ENCODE results near the gene CHMP4A. TPM values are rescaled to one million over a fixed set of nuclear protein-coding genes. Genes with fewer than 3 reads are reported as not detected.

CHMP4A gene
- total RNA-seq (2022; extraction: Qiagen RNA extraction): 75.9 to 98.1 TPM (median 81.6 TPM) in 5 replicates

GRCh38 chr14:24212924-24213865, at the start of gene CHMP4A:
Gene CHMP4A (minus strand): TSS chr14:24213488. CDS start chr14:24213439, 49 bp downstream.

GRCh38 chr14:24232645-24233537, 19.6 kb upstream of the CHMP4A start, which contains the start of gene GMPR2:
Gene GMPR2 (plus strand): TSS chr14:24232929. CDS start chr14:24233254, 325 bp downstream.

GRCh38 chr14:24232121-24232644, 18.9 kb upstream of the CHMP4A start, which contains the start of gene NEDD8:
Gene NEDD8 (minus strand): TSS chr14:24232367. CDS start chr14:24232267, 100 bp downstream.

GRCh38 chr14:24215495-24216344, 2.4 kb upstream of the CHMP4A start, which contains the start of gene MDP1:
Gene MDP1 (minus strand): TSS chr14:24216066. CDS start chr14:24215955, 111 bp downstream.

GRCh38 chr14:24195186-24196070, 17.9 kb downstream of the CHMP4A start, which contains the start of gene TM9SF1:
Gene TM9SF1 (minus strand): TSS chr14:24195441. CDS start chr14:24195019, 422 bp downstream.

GRCh38 chr14:24188251-24189058, 24.8 kb downstream of the CHMP4A start, which contains the start of gene IPO4:
Gene IPO4 (minus strand): TSS chr14:24188816. CDS start chr14:24188787, 29 bp downstream.

GRCh38 chr14:24171422-24172260, 41.6 kb downstream of the CHMP4A start, which contains the start of gene REC8:
Gene REC8 (plus strand): TSS chr14:24172080. CDS start chr14:24172553, 473 bp downstream.

GRCh38 chr14:24160850-24161804, 52.2 kb downstream of the CHMP4A start, which contains the start of gene IRF9:
Gene IRF9 (plus strand): TSS chr14:24161265. CDS start chr14:24162145, 880 bp downstream.

Other genes with a start within 250 kb of the CHMP4A start
- gene DHRS4L2, start 224.6 kb downstream of the CHMP4A start, total RNA-seq (2022; extraction: Qiagen RNA extraction): 25.5 to 34.0 TPM (median 29.6 TPM) in 5 replicates
- 0.35 to 0.74 TPM (median 0.53 TPM) in 5 replicates for gene CARMIL3, start 161.5 kb downstream of the CHMP4A start, total RNA-seq (2022; extraction: Qiagen RNA extraction)
- not detected in 5 replicates for gene CPNE6, start 141.9 kb downstream of the CHMP4A start, total RNA-seq (2022; extraction: Qiagen RNA extraction)
- gene PCK2, start 119.2 kb downstream of the CHMP4A start, total RNA-seq (2022; extraction: Qiagen RNA extraction): 15.0 to 21.2 TPM (median 19.3 TPM) in 5 replicates
- 20.8 to 22.4 TPM (median 21.9 TPM) in 5 replicates for gene DCAF11, start 98.7 kb downstream of the CHMP4A start, total RNA-seq (2022; extraction: Qiagen RNA extraction)
- 0.56 to 1.1 TPM (median 0.84 TPM) in 5 replicates for gene NRL, start 98.5 kb downstream of the CHMP4A start, total RNA-seq (2022; extraction: Qiagen RNA extraction)
- gene FITM1, start 82.8 kb downstream of the CHMP4A start, total RNA-seq (2022; extraction: Qiagen RNA extraction): 0.13 to 0.19 TPM in 2 of 5 replicates, not detected in the others
- gene PSME1, start 77.3 kb downstream of the CHMP4A start, total RNA-seq (2022; extraction: Qiagen RNA extraction): 159 to 187 TPM (median 162 TPM) in 5 replicates
- 45.7 to 62.3 TPM (median 60.1 TPM) in 5 replicates for gene EMC9, start 71.9 kb downstream of the CHMP4A start, total RNA-seq (2022; extraction: Qiagen RNA extraction)
- gene PSME2, start 66.9 kb downstream of the CHMP4A start, total RNA-seq (2022; extraction: Qiagen RNA extraction): 151 to 185 TPM (median 159 TPM) in 5 replicates
- 19.9 to 35.1 TPM (median 34.3 TPM) in 5 replicates for gene RNF31, start 66.0 kb downstream of the CHMP4A start, total RNA-seq (2022; extraction: Qiagen RNA extraction)
- gene IRF9, start 52.2 kb downstream of the CHMP4A start, total RNA-seq (2022; extraction: Qiagen RNA extraction): 16.8 to 21.0 TPM (median 17.7 TPM) in 5 replicates
- gene REC8, start 41.4 kb downstream of the CHMP4A start, total RNA-seq (2022; extraction: Qiagen RNA extraction): 3.3 to 6.5 TPM (median 5.3 TPM) in 5 replicates
- gene IPO4, start 24.7 kb downstream of the CHMP4A start, total RNA-seq (2022; extraction: Qiagen RNA extraction): 72.5 to 89.6 TPM (median 84.6 TPM) in 5 replicates
- gene TM9SF1, start 18.0 kb downstream of the CHMP4A start, total RNA-seq (2022; extraction: Qiagen RNA extraction): 58.4 to 64.8 TPM (median 63.8 TPM) in 5 replicates
- not detected in 5 replicates for gene TSSK4, start 7.8 kb downstream of the CHMP4A start, total RNA-seq (2022; extraction: Qiagen RNA extraction)
- gene MDP1, start 2.6 kb upstream of the CHMP4A start, total RNA-seq (2022; extraction: Qiagen RNA extraction): 29.1 to 34.2 TPM (median 30.7 TPM) in 5 replicates
- 450 to 490 TPM (median 458 TPM) in 5 replicates for gene NEDD8, start 18.9 kb upstream of the CHMP4A start, total RNA-seq (2022; extraction: Qiagen RNA extraction)
- gene GMPR2, start 19.4 kb upstream of the CHMP4A start, total RNA-seq (2022; extraction: Qiagen RNA extraction): 54.1 to 66.3 TPM (median 57.2 TPM) in 5 replicates
- 34.4 to 39.3 TPM (median 36.4 TPM) in 5 replicates for gene TINF2, start 29.1 kb upstream of the CHMP4A start, total RNA-seq (2022; extraction: Qiagen RNA extraction)
- gene TGM1, start 49.7 kb upstream of the CHMP4A start, total RNA-seq (2022; extraction: Qiagen RNA extraction): 0.89 to 1.9 TPM (median 1.4 TPM) in 5 replicates
- 15.5 to 19.8 TPM (median 17.5 TPM) in 5 replicates for gene RABGGTA, start 58.1 kb upstream of the CHMP4A start, total RNA-seq (2022; extraction: Qiagen RNA extraction)
- 10.4 to 14.5 TPM (median 11.6 TPM) in 5 replicates for gene DHRS1, start 86.3 kb upstream of the CHMP4A start, total RNA-seq (2022; extraction: Qiagen RNA extraction)
- gene NOP9, start 86.4 kb upstream of the CHMP4A start, total RNA-seq (2022; extraction: Qiagen RNA extraction): 13.5 to 16.8 TPM (median 15.9 TPM) in 5 replicates
- gene CIDEB, start 94.5 kb upstream of the CHMP4A start, total RNA-seq (2022; extraction: Qiagen RNA extraction): 0.08 to 0.24 TPM (median 0.17 TPM) in 5 replicates
- 2.1 to 5.7 TPM (median 4.5 TPM) in 5 replicates for gene LTB4R2, start 96.7 kb upstream of the CHMP4A start, total RNA-seq (2022; extraction: Qiagen RNA extraction)
- 4.4 to 7.8 TPM (median 5.9 TPM) in 5 replicates for gene LTB4R, start 98.0 kb upstream of the CHMP4A start, total RNA-seq (2022; extraction: Qiagen RNA extraction)
- gene ADCY4, start 121.6 kb upstream of the CHMP4A start, total RNA-seq (2022; extraction: Qiagen RNA extraction): not detected in 5 replicates
- gene RIPK3, start 126.5 kb upstream of the CHMP4A start, total RNA-seq (2022; extraction: Qiagen RNA extraction): not detected in 5 replicates
- 0.16 to 0.42 TPM (median 0.18 TPM) in 5 replicates for gene NFATC4, start 154.7 kb upstream of the CHMP4A start, total RNA-seq (2022; extraction: Qiagen RNA extraction)
- gene NYNRIN, start 185.5 kb upstream of the CHMP4A start, total RNA-seq (2022; extraction: Qiagen RNA extraction): 0.23 to 0.36 TPM (median 0.29 TPM) in 5 replicates
- 0.77 to 1.2 TPM (median 1.1 TPM) in 5 replicates for gene CBLN3, start 216.2 kb upstream of the CHMP4A start, total RNA-seq (2022; extraction: Qiagen RNA extraction)
- gene KHNYN, start 216.5 kb upstream of the CHMP4A start, total RNA-seq (2022; extraction: Qiagen RNA extraction): 21.5 to 27.2 TPM (median 26.8 TPM) in 5 replicates
- gene SDR39U1, start 229.3 kb upstream of the CHMP4A start, total RNA-seq (2022; extraction: Qiagen RNA extraction): 42.7 to 53.0 TPM (median 45.8 TPM) in 5 replicates

Data from A549 treated with Mapracorat at 1 μM for 4 hours (cell line).